Endothelial cell of umbilical vein (primary cell): Measurements from ENCODE around the gene CYP27A1. TPM values are rescaled to one million over a fixed set of nuclear protein-coding genes. Genes with fewer than 3 reads are reported as not detected.

Source experiments
- BruUV-seq: library from RNA; stranded (reverse); fragments of 400-500 nt; replicated peaks from 2 replicates; lab custom pipeline; 2021; lab: Mats Ljungman, UMichigan
- CTCF ChIA-PET: fragments of 300-600, 350-600 bp; sonication (Branson Sonifier 250); formaldehyde crosslinking; loops from one replicate; lab custom pipeline; 2021; ENCODE audit warnings: antibody characterized with exemption, inconsistent platforms; lab: Charles Lee
- POLR2A ChIA-PET: fragments of 300-600, 350-600 bp; sonication (Branson Sonifier 250); formaldehyde crosslinking; loops from one replicate; lab custom pipeline; 2021; ENCODE audit warnings: antibody characterized with exemption, inconsistent platforms; lab: Charles Lee
- DNase-seq: peaks from one replicate; pipeline ENCODE4 v3.0.0-alpha.2; 2011; ENCODE audit warnings: low read depth, low spot score
- FAIRE-seq: peaks from 2 replicates; lab custom pipeline; 2011; peaks lifted over from hg19 to GRCh38; lab: Jason Lieb, UNC
- H2AFZ ChIP-seq: 2 replicates; pipeline ENCODE4 v1.6.0; 2012; ENCODE audit warnings: low read depth, low read length, control low read depth, inconsistent platforms
- H3K27ac ChIP-seq: 2 replicates; pipeline ENCODE4 v1.5.1; 2011; ENCODE audit warnings: low read depth, mild to moderate bottlenecking, control low read depth, low read length, moderate library complexity; ENCODE audit not compliant: insufficient read depth
- H3K27me3 ChIP-seq, 2 experiments: 2 replicates each; pipeline versions ENCODE4 v1.6.0 to v1.6.1; 2011; ENCODE audit warnings: low read length in 2 of 2, mixed read lengths in 1 of 2; ENCODE audit not compliant: control insufficient read depth in 2 of 2, insufficient read depth in 2 of 2
- H3K36me3 ChIP-seq, 2 experiments: 2 replicates in 1 of 2; 3 replicates in 1 of 2; pipeline ENCODE4 v1.5.1; 2011; ENCODE audit warnings: low read length in 2 of 2, mild to moderate bottlenecking in 1 of 2, moderate library complexity in 1 of 2; ENCODE audit not compliant: control insufficient read depth in 2 of 2, insufficient read depth in 2 of 2; ENCODE audit errors: extremely low read depth in 1 of 2
- H3K4me1 ChIP-seq: 3 replicates; pipeline ENCODE4 v1.5.1; 2011; ENCODE audit warnings: mild to moderate bottlenecking, low read length; ENCODE audit not compliant: control insufficient read depth, insufficient read depth; ENCODE audit errors: extremely low read depth
- H3K4me2 ChIP-seq: 2 replicates; pipeline ENCODE4 v1.6.1; 2011; ENCODE audit warnings: low read length, control low read depth, mixed read lengths; ENCODE audit not compliant: insufficient read depth
- H3K4me3 ChIP-seq, 3 experiments: fragments of 200-600 bp in 1 of 3; sonication (generic), shearing (Covaris generic) in 1 of 3; replicated peaks in 1 of 3; 2 replicates each; pipeline ENCODE4 v1.5.1; 2011 to 2016; ENCODE audit warnings: control low read depth in 3 of 3, low read length in 3 of 3, mild to moderate bottlenecking in 2 of 3, inconsistent platforms in 1 of 3, low read depth in 1 of 3, moderate library complexity in 1 of 3; ENCODE audit not compliant: insufficient read depth in 1 of 3
- H3K79me2 ChIP-seq: 2 replicates; pipeline ENCODE4 v1.6.0; 2012; ENCODE audit warnings: low read length, inconsistent platforms; ENCODE audit not compliant: control insufficient read depth, insufficient read depth
- H3K9ac ChIP-seq: replicated peaks from 2 replicates; pipeline ENCODE3; 2011; ENCODE audit warnings: low read length, control low read depth; ENCODE audit not compliant: insufficient read depth; ENCODE audit errors: extremely low read depth
- H3K9me1 ChIP-seq: replicated peaks from 3 replicates; pipeline ENCODE4 v1.6.0; 2011; ENCODE audit warnings: mild to moderate bottlenecking, low read length; ENCODE audit not compliant: control insufficient read depth, insufficient read depth; ENCODE audit errors: extremely low read depth
- H3K9me3 ChIP-seq: replicated peaks from 2 replicates; pipeline ENCODE4 v1.5.1; 2012; ENCODE audit warnings: low read length, inconsistent platforms; ENCODE audit not compliant: control insufficient read depth, insufficient read depth
- H4K20me1 ChIP-seq: replicated peaks from 2 replicates; pipeline ENCODE3; 2011; ENCODE audit warnings: mild to moderate bottlenecking, low read length; ENCODE audit not compliant: control insufficient read depth, insufficient read depth; ENCODE audit errors: extremely low read depth
- EZH2 ChIP-seq: IDR thresholded peaks from 2 replicates; pipeline ENCODE4 v1.6.1; 2012; ENCODE audit warnings: borderline replicate concordance, low read depth, mild to moderate bottlenecking, moderate library complexity, low read length, inconsistent platforms; ENCODE audit not compliant: severe bottlenecking
- FOS ChIP-seq: IDR thresholded peaks from 2 replicates; pipeline ENCODE4 v1.6.1; 2011; ENCODE audit warnings: mild to moderate bottlenecking, low read length, moderate library complexity, borderline replicate concordance; ENCODE audit not compliant: insufficient read depth
- GATA2 ChIP-seq: IDR thresholded peaks from 2 replicates; pipeline ENCODE4 v1.7.0; 2011; ENCODE audit warnings: low read depth, mild to moderate bottlenecking, moderate library complexity, mixed read lengths, low read length; ENCODE audit not compliant: insufficient read length, insufficient read depth
- JUN ChIP-seq: IDR thresholded peaks from 2 replicates; pipeline ENCODE4 v1.6.1; 2011; ENCODE audit warnings: borderline replicate concordance, low read depth; ENCODE audit not compliant: insufficient read length, insufficient read depth
- MYC ChIP-seq: IDR thresholded peaks from one replicate; pipeline ENCODE4 v1.6.1; 2011; ENCODE audit warnings: mild to moderate bottlenecking, low read depth, low read length
- POLR2A ChIP-seq: IDR thresholded peaks from 2 replicates; pipeline ENCODE4 v1.6.1; 2012; ENCODE audit warnings: low read depth, mild to moderate bottlenecking, control low read depth, low read length
- POLR2AphosphoS5 ChIP-seq: IDR thresholded peaks from 2 replicates; pipeline ENCODE4 v1.6.1; 2012; ENCODE audit warnings: low read depth, mild to moderate bottlenecking, control low read depth, low read length, moderate library complexity; ENCODE audit not compliant: insufficient read depth
- dilution Hi-C: fragments of 300-500 bp; cut with MboI; formaldehyde crosslinking; loops from one replicate; pipeline ENCODE4 v1.15.0; 2019; ENCODE audit warnings: low sequenced_read_pairs; ENCODE audit not compliant: extremely low pct_ligation_motif_present
- intact Hi-C: fragments of 100-400 bp; cut with micrococcal nuclease; formaldehyde crosslinking; loops from one replicate; pipeline ENCODE4 v1.10.0; 2022
- polyA plus RNA-seq, 4 experiments: library from polyadenylated mRNA; depleted of rRNA in 3 of 4; stranded (reverse) in 3 of 4; unstranded in 1 of 4; fragments of >200 nt; gene quantifications; 2 replicates each; pipeline versions ENCODE4 v1.2.1 to v1.2.3, GENCODE V29; 2011 to 2012; ENCODE audit warnings: missing spikeins in 1 of 4
- total RNA-seq: library from RNA; stranded (reverse); gene quantifications from 2 replicates; pipeline ENCODE4 v1.2.3, GENCODE V29; 2021
- TF ChIP-seq, protein P1 (sequence below): IDR thresholded peaks from 2 replicates; pipeline ENCODE4 v1.6.1; 2011; ENCODE audit not compliant: insufficient read depth, insufficient read length
- TF ChIP-seq, protein P2 (sequence below), 2 donors: IDR thresholded peaks; 1 replicate in 1 of 2; 2 replicates in 1 of 2; pipeline ENCODE4 v1.5.1; 2011; ENCODE audit warnings: low read length in 2 of 2, mild to moderate bottlenecking in 2 of 2, moderate library complexity in 2 of 2, control low read depth in 1 of 2, inconsistent platforms in 1 of 2, low read depth in 1 of 2; ENCODE audit not compliant: insufficient read depth in 1 of 2; ENCODE audit errors: extremely low read depth in 1 of 2

CYP27A1 gene
- total and polyA plus RNA-seq, 2 donors (not counting 3 experiments of a cell fraction or from before 2014, with no cell fraction given), result 15.1 to 34.9 TPM

DNA sequence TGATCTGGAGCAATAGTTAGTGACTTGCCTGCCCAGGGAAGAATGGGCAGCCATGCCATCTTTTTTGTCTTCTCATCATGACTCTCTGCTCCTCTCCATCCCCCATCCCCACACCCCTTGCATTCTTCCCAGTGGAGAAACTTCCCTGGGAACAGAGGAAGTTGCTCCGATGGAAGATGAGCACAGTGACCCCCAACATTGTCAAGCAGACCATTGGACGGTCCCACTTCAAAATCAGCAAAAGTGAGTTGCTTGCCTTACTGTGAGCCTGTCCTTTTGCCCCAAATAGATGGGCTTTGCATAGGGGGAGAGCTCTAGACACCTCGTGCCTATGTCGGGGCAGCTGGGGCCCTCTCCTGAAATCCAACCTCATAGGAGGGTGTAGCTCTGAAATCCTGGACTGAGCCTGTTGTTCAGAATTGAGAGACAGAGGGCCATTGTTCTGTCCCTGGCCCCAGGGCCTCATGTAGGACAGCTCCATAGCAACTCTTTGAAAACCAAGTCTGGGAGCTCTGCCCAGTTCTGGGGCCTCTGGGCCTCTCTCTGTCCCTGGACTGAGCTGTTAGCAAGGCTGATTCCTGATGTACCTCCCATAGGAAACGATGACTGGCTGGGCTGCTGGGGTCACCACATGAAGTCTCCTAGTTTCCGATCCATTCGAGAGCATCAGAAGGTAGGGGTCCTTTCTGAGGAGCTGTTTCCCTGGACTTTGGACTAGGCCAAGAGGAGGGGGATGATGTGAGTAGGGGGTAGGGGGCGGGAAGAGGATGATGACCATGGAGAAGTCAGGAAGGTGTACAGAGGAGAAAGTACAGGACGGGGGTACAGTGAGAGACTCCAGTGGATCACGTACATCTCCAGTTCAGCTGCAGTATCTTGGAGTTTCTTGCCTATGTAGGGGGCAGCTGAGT lies 36.1 kb upstream of the CYP27A1 start:
- intact Hi-C loops (no loop called here), dilution Hi-C loops (no loop called here)
- Histone ChIP-seq H3K36me3 (peaks cover 20 to 34% of the 10 kb centered on the region in 2 experiments), H2AFZ (no peak overlapping the region), H3K9ac (no peak overlapping the region), H3K4me2 (no peak overlapping the region), H3K9me3 (no peaks in the 10 kb centered on the region), H3K79me2 (no peaks in the 10 kb centered on the region), H3K4me3 (no peak overlapping the region), H3K27me3 (no peaks in the 10 kb centered on the region), H3K4me1 (no peaks in the 10 kb centered on the region), H3K9me1 (no peaks in the 10 kb centered on the region), H3K27ac (no peak overlapping the region), H4K20me1 (no peaks in the 10 kb centered on the region)
- BruUV-seq, result no TSS peak
- ChIA-PET POLR2A (no interaction called here), CTCF (interaction anchor here (1.0 to 4.2 kb wide), 6 partner anchors 10 to 102 kb away, joined by 3 to 26 read pairs (median 4); no protein-coding TSS in a partner anchor)
- TF ChIP-seq GATA2, result no peak
- TF ChIP-seq, protein P1, sequence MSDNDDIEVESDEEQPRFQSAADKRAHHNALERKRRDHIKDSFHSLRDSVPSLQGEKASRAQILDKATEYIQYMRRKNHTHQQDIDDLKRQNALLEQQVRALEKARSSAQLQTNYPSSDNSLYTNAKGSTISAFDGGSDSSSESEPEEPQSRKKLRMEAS, result no peak
- TF ChIP-seq POLR2AphosphoS5, result no peak
- TF ChIP-seq, protein P2, sequence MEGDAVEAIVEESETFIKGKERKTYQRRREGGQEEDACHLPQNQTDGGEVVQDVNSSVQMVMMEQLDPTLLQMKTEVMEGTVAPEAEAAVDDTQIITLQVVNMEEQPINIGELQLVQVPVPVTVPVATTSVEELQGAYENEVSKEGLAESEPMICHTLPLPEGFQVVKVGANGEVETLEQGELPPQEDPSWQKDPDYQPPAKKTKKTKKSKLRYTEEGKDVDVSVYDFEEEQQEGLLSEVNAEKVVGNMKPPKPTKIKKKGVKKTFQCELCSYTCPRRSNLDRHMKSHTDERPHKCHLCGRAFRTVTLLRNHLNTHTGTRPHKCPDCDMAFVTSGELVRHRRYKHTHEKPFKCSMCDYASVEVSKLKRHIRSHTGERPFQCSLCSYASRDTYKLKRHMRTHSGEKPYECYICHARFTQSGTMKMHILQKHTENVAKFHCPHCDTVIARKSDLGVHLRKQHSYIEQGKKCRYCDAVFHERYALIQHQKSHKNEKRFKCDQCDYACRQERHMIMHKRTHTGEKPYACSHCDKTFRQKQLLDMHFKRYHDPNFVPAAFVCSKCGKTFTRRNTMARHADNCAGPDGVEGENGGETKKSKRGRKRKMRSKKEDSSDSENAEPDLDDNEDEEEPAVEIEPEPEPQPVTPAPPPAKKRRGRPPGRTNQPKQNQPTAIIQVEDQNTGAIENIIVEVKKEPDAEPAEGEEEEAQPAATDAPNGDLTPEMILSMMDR (IDR thresholded peaks at IDR 0.05; ENCODE audit: extremely low read depth in 1 of 2, insufficient read depth in 1 of 2, low read depth in 1 of 2, low read length in 2 of 2), result no peak
- TF ChIP-seq EZH2, result no peak
- no peak for TF ChIP-seq JUN
- no peak for TF ChIP-seq MYC
- TF ChIP-seq POLR2A, result no peak
- no peak for TF ChIP-seq FOS
- no peak for DNase-seq
- FAIRE-seq, result no peak
